ENCODE results near the gene MARK1. TPM values are rescaled to one million over a fixed set of nuclear protein-coding genes. Genes with fewer than 3 reads are reported as not detected.

Gene MARK1
- total RNA-seq, 1 experiment from 2014 or later: 1.3 TPM

Small RNA genes lying within 50 kb of the gene (small RNA-seq; reads per million reads assigned to genes)
- not detected for gene RN7SL464P

Other genes starting within 250 kb of the MARK1 start
- 0.11 TPM in 1 of 2 replicates, not detected in the other for gene C1orf115, start 162.2 kb downstream of the MARK1 start, total RNA-seq (2014; rRNA removed; shearing (Covaris generic); ENCODE audit: low replicate concordance)
- gene MTARC2, start 220.2 kb downstream of the MARK1 start, total RNA-seq (2014; rRNA removed; shearing (Covaris generic); ENCODE audit: low replicate concordance): 0.48 TPM in 1 of 2 replicates, not detected in the other